H1 (cell line): ENCODE measurements around the gene AGAP1. TPM values are rescaled to one million over a fixed set of nuclear protein-coding genes. Genes with fewer than 3 reads are reported as not detected.

Experiments
- CTCF ChIA-PET: fragments of 300-600 bp; sonication (Branson Sonifier 250); formaldehyde crosslinking; loops from one replicate; lab custom pipeline; 2021; ENCODE audit not compliant: partially characterized antibody; lab: Charles Lee
- POLR2A ChIA-PET: fragments of 300-600 bp; sonication (Branson Sonifier 250); formaldehyde crosslinking; loops from one replicate; lab custom pipeline; 2021; ENCODE audit warnings: inconsistent platforms; ENCODE audit not compliant: partially characterized antibody; lab: Charles Lee
- DNase-seq, 2 experiments: peaks; one replicate each; pipeline versions ENCODE4 v3.0.0 to v3.0.0-alpha.2; 2010 to 2022; ENCODE audit warnings: low spot score in 2 of 2, low read depth in 1 of 2, mixed read lengths in 1 of 2
- FAIRE-seq: peaks from 2 replicates; lab custom pipeline; 2011; peaks lifted over from hg19 to GRCh38; lab: Jason Lieb, UNC
- H2AFZ ChIP-seq: 2 replicates; pipeline ENCODE4 v1.8.1; 2012; ENCODE audit warnings: low read length, inconsistent platforms
- H2AK5ac ChIP-seq: 2 replicates; pipeline ENCODE4 v1.6.1; 2013; ENCODE audit warnings: low read depth, low read length
- H2BK120ac ChIP-seq: replicated peaks from 2 replicates; pipeline ENCODE3; 2013; ENCODE audit warnings: low read depth, low read length, inconsistent platforms
- H2BK12ac ChIP-seq: 2 replicates; pipeline ENCODE4 v1.6.1; 2013; ENCODE audit warnings: low read depth, low read length
- H2BK15ac ChIP-seq: 2 replicates; pipeline ENCODE4 v1.6.1; 2013; ENCODE audit warnings: low read length
- H2BK20ac ChIP-seq: 2 replicates; pipeline ENCODE4 v1.6.1; 2013; ENCODE audit warnings: low read length
- H2BK5ac ChIP-seq: 2 replicates; pipeline ENCODE4 v1.6.1; 2013; ENCODE audit warnings: low read depth, low read length
- H3K14ac ChIP-seq: 2 replicates; pipeline ENCODE4 v1.6.1; 2013; ENCODE audit warnings: inconsistent platforms; ENCODE audit not compliant: insufficient read length
- H3K18ac ChIP-seq: 2 replicates; pipeline ENCODE4 v1.6.1; 2013; ENCODE audit warnings: low read length; ENCODE audit errors: extremely low read depth
- H3K23ac ChIP-seq: 2 replicates; pipeline ENCODE4 v1.6.1; 2013; ENCODE audit warnings: inconsistent platforms; ENCODE audit not compliant: insufficient read length
- H3K23me2 ChIP-seq: 2 replicates; pipeline ENCODE4 v1.6.1; 2013; ENCODE audit warnings: low read depth, low read length
- H3K27ac ChIP-seq: 2 replicates; pipeline ENCODE4 v1.6.1; 2011; ENCODE audit warnings: low read depth, low read length, inconsistent platforms
- H3K27me3 ChIP-seq, 4 experiments: replicated peaks in 1 of 4; 1 replicate in 1 of 4; 2 replicates in 3 of 4; pipeline versions ENCODE4 v1.6.1 to v1.8.1; 2011 to 2013; ENCODE audit warnings: low read length in 3 of 4, mild to moderate bottlenecking in 3 of 4, inconsistent platforms in 2 of 4, mixed read lengths in 2 of 4, moderate library complexity in 1 of 4; ENCODE audit not compliant: control insufficient read depth in 3 of 4, insufficient read depth in 3 of 4; ENCODE audit errors: extremely low read depth in 1 of 4
- H3K36me3 ChIP-seq, 4 experiments: 2 replicates each; pipeline versions ENCODE4 v1.6.1 to v1.8.1; 2011 to 2013; ENCODE audit warnings: mild to moderate bottlenecking in 4 of 4, low read length in 3 of 4, moderate library complexity in 2 of 4, control low read depth in 1 of 4, inconsistent platforms in 1 of 4; ENCODE audit not compliant: insufficient read depth in 4 of 4, control insufficient read depth in 2 of 4
- H3K4ac ChIP-seq: replicated peaks from 2 replicates; pipeline ENCODE3; 2013; ENCODE audit warnings: low read length, low read depth, mixed read lengths, inconsistent platforms; ENCODE audit not compliant: insufficient read length
- H3K4me1 ChIP-seq, 4 experiments: replicated peaks in 1 of 4; 1 replicate in 1 of 4; 2 replicates in 3 of 4; pipeline versions ENCODE4 v1.6.1 to v1.8.1; 2011 to 2013; ENCODE audit warnings: low read length in 3 of 4, inconsistent platforms in 2 of 4, mixed read lengths in 1 of 4; ENCODE audit not compliant: insufficient read depth in 4 of 4, control insufficient read depth in 3 of 4
- H3K4me2 ChIP-seq, 2 experiments: 2 replicates each; pipeline versions ENCODE4 v1.6.1 to v1.8.1; 2011 to 2013; ENCODE audit warnings: low read depth in 2 of 2, low read length in 2 of 2, control low read depth in 1 of 2, inconsistent platforms in 1 of 2, mild to moderate bottlenecking in 1 of 2; ENCODE audit not compliant: insufficient read depth in 1 of 2
- H3K4me3 ChIP-seq, 4 experiments: fragments of 200-600, 300-600 bp in 1 of 4; sonication (generic), shearing (Covaris generic), sonication (Bioruptor Twin) in 1 of 4; 2 replicates each; pipeline versions ENCODE4 v1.5.1 to v1.8.1; 2011 to 2016; ENCODE audit warnings: low read length in 4 of 4, low read depth in 3 of 4, control low read depth in 2 of 4, inconsistent platforms in 2 of 4, mild to moderate bottlenecking in 2 of 4, mixed read lengths in 1 of 4, moderate library complexity in 1 of 4; ENCODE audit not compliant: insufficient read depth in 2 of 4; ENCODE audit errors: extremely low read depth in 1 of 4
- H3K56ac ChIP-seq: replicated peaks from 2 replicates; pipeline ENCODE3; 2013; ENCODE audit warnings: low read depth, mild to moderate bottlenecking, mixed read lengths, low read length, inconsistent platforms; ENCODE audit not compliant: insufficient read length
- H3K79me1 ChIP-seq: 2 replicates; pipeline ENCODE4 v1.6.1; 2013; ENCODE audit warnings: low read depth, low read length, control low read depth
- H3K79me2 ChIP-seq, 2 experiments: 2 replicates each; pipeline versions ENCODE4 v1.6.1 to v1.8.1; 2012 to 2013; ENCODE audit warnings: low read length in 2 of 2, mild to moderate bottlenecking in 2 of 2, inconsistent platforms in 1 of 2; ENCODE audit not compliant: insufficient read depth in 2 of 2, control insufficient read depth in 1 of 2
- H3K9ac ChIP-seq, 4 experiments: replicated peaks in 1 of 4; 1 replicate in 1 of 4; 2 replicates in 3 of 4; pipeline versions ENCODE4 v1.6.1 to v1.8.1; 2011 to 2013; ENCODE audit warnings: low read depth in 3 of 4, low read length in 3 of 4, control low read depth in 2 of 4, mild to moderate bottlenecking in 2 of 4, moderate library complexity in 2 of 4, inconsistent platforms in 1 of 4; ENCODE audit errors: extremely low read depth in 1 of 4
- H3K9me3 ChIP-seq, 2 experiments: 2 replicates each; pipeline versions ENCODE4 v1.6.1 to v1.8.1; 2012 to 2013; ENCODE audit warnings: mild to moderate bottlenecking in 2 of 2, moderate library complexity in 2 of 2, control low read depth in 1 of 2, inconsistent platforms in 1 of 2, low read depth in 1 of 2, low read length in 1 of 2, mixed read lengths in 1 of 2; ENCODE audit not compliant: insufficient read depth in 2 of 2
- H4K20me1 ChIP-seq, 2 experiments: replicated peaks in 1 of 2; 2 replicates each; pipeline versions ENCODE3 to v1.8.1; 2011 to 2013; ENCODE audit warnings: inconsistent platforms in 2 of 2, low read length in 2 of 2, mild to moderate bottlenecking in 1 of 2; ENCODE audit not compliant: insufficient read depth in 2 of 2, control insufficient read depth in 1 of 2
- H4K5ac ChIP-seq: 2 replicates; pipeline ENCODE4 v1.6.1; 2013; ENCODE audit warnings: low read length, low read depth, mixed read lengths, inconsistent platforms; ENCODE audit not compliant: insufficient read length
- H4K8ac ChIP-seq: 2 replicates; pipeline ENCODE4 v1.8.0; 2013; ENCODE audit warnings: mild to moderate bottlenecking, moderate library complexity, low read length, inconsistent platforms; ENCODE audit not compliant: insufficient read depth; ENCODE audit errors: extremely low read depth
- H4K91ac ChIP-seq: replicated peaks from 2 replicates; pipeline ENCODE3; 2013; ENCODE audit warnings: low read length, mixed read lengths, inconsistent platforms; ENCODE audit not compliant: insufficient read length
- CHD1 ChIP-seq: IDR thresholded peaks from 2 replicates; pipeline ENCODE4 v1.6.1; 2012; ENCODE audit warnings: low read depth, low read length, improper control_type of control experiment
- HDAC2 ChIP-seq, 2 experiments: fragments of 300-600 bp in 1 of 2; sonication (generic) in 1 of 2; IDR thresholded peaks; 2 replicates each; pipeline ENCODE4 v1.6.1; 2011 to 2012; ENCODE audit warnings: low read depth in 2 of 2, low read length in 2 of 2, mild to moderate bottlenecking in 2 of 2, moderate library complexity in 2 of 2, borderline replicate concordance in 1 of 2, inconsistent platforms in 1 of 2
- KDM1A ChIP-seq: fragments of 200-600, 300-600 bp; sonication (generic); IDR thresholded peaks from 2 replicates; pipeline ENCODE4 v1.7.1; 2016; ENCODE audit warnings: mild to moderate bottlenecking, low read length, borderline replicate concordance
- NRF1 ChIP-seq: IDR thresholded peaks from 2 replicates; pipeline ENCODE4 v1.6.1; 2011; ENCODE audit warnings: mild to moderate bottlenecking, low read depth, low read length, improper control_type of control experiment
- RNF2 ChIP-seq: fragments of 200-900, 300-1000 bp; sonication (generic); IDR thresholded peaks from 2 replicates; pipeline ENCODE4 v1.7.1; 2016; ENCODE audit warnings: borderline replicate concordance, low read depth, mild to moderate bottlenecking, antibody characterized with exemption, low read length; ENCODE audit not compliant: poor library complexity, severe bottlenecking; ENCODE audit errors: missing control alignments
- RXRA ChIP-seq: IDR thresholded peaks from 2 replicates; pipeline ENCODE4 v1.6.1; 2011; ENCODE audit warnings: low read depth, mild to moderate bottlenecking, low read length, moderate library complexity; ENCODE audit not compliant: insufficient read depth
- SAP30 ChIP-seq: fragments of 300-600 bp; sonication (generic); IDR thresholded peaks from 2 replicates; pipeline ENCODE4 v1.7.1; 2012; ENCODE audit warnings: low read length, moderate library complexity, mild to moderate bottlenecking, inconsistent platforms; ENCODE audit not compliant: insufficient read depth, insufficient replicate concordance
- SIN3A ChIP-seq, 2 experiments: IDR thresholded peaks in 1 of 2; conservative IDR thresholded peaks in 1 of 2; 2 replicates each; pipeline ENCODE4 v1.6.1; 2011 to 2012; ENCODE audit warnings: low read length in 2 of 2, improper control_type of control experiment in 1 of 2, low read depth in 1 of 2, mild to moderate bottlenecking in 1 of 2
- TAF7 ChIP-seq: optimal IDR thresholded peaks from 2 replicates; pipeline ENCODE3; 2011; ENCODE audit warnings: low read depth, mild to moderate bottlenecking, inconsistent platforms, low read length, moderate library complexity, borderline replicate concordance
- YY1 ChIP-seq: IDR thresholded peaks from 2 replicates; pipeline ENCODE4 v1.6.1; 2011; ENCODE audit warnings: low read depth, mild to moderate bottlenecking, low read length
- WGBS, 2 experiments: shearing (Covaris generic) in 1 of 2; methylation state at CpG; one replicate each; pipeline versions ENCODE4 v1.1.6 to v1.1.7; 2013 to 2015; ENCODE audit warnings: low lambda C conversion rate in 2 of 2, mixed read lengths in 2 of 2, inconsistent platforms in 1 of 2, low coverage in 1 of 2, missing lambda C conversion rate in 1 of 2; ENCODE audit not compliant: insufficient replicate concordance in 2 of 2, insufficient coverage in 1 of 2, insufficient read length in 1 of 2; ENCODE audit errors: extremely low coverage in 1 of 2, missing lambda C conversion rate in 1 of 2; 5-methylcytosine and 5-hydroxymethylcytosine counted together
- polyA plus RNA-seq, 7 experiments: library from polyadenylated mRNA; depleted of rRNA in 3 of 7; stranded (reverse) in 5 of 7; unstranded in 2 of 7; fragments of >200 nt in 5 of 7; fragments of 200-250 nt in 2 of 7; gene quantifications; 1 replicate in 5 of 7; 2 replicates in 1 of 7; 4 replicates in 1 of 7; pipeline versions ENCODE4 v1.2.1 to v1.2.3, GENCODE V29; 2011 to 2013; ENCODE audit warnings: missing spikeins in 2 of 7, mixed read lengths in 2 of 7
- total RNA-seq: library from RNA; stranded (reverse); fragmentation: NEBNext Ultra II Directional; extraction: Animal tissue kit (Norgen Biotek cat#: 25700); gene quantifications from 2 replicates; pipeline ENCODE4 v1.2.1, GENCODE V29; 2021
- TF ChIP-seq, protein P1 (sequence below): IDR thresholded peaks from 2 replicates; pipeline ENCODE4 v1.6.1; 2012; ENCODE audit warnings: inconsistent platforms
- TF ChIP-seq, protein P2 (sequence below): IDR thresholded peaks from 2 replicates; pipeline ENCODE4 v1.6.1; 2011; ENCODE audit warnings: low read depth, mild to moderate bottlenecking, low read length; ENCODE audit not compliant: insufficient read depth

The AGAP1 gene
- total and polyA plus RNA-seq, 2 of the 8 experiments (the other 6 are each of a cell fraction or from before 2014, with no cell fraction given) = 18.1 to 39.4 TPM

DNA sequence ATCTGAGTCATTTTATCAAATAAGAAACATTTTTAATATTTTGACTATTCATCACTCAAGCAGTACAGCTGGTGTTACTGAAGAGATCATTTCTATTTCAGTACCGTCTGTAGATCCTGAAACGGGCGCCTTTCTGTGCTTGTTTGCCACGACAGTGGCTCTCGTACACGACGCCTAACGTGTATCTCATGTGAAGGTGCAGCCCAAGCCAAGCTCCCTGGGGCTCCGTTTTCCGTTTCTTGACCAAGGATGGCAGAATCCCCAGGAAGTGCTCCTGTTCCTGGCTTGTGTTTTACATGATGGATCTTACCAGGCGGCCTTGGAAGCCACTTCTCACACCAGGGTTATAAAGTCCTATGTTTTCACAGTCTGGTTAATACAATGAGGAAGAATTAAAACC is 353.7 kb downstream of the AGAP1 start:
- Histone ChIP-seq H3K27me3 (no peaks in the 10 kb centered on the region), H2BK12ac (no peak overlapping the region), H2BK5ac (no peak overlapping the region), H2AK5ac (no peak overlapping the region), H3K9ac (no peak overlapping the region), H2BK15ac (no peak overlapping the region), H2BK20ac (no peak overlapping the region), H3K4me3 (no peak overlapping the region), H3K23me2 (no peaks in the 10 kb centered on the region), H3K9me3 (no peaks in the 10 kb centered on the region), H4K8ac (no peak overlapping the region), H3K23ac (no peak overlapping the region), H3K27ac (no peak overlapping the region), H4K20me1 (peaks cover 2% of the 10 kb centered on the region in 2 experiments), H3K79me2 (no peaks in the 10 kb centered on the region), H2AFZ (no peak overlapping the region), H3K79me1 (no peaks in the 10 kb centered on the region), H2BK120ac (no peak overlapping the region), H3K36me3 (no peaks in the 10 kb centered on the region), H3K4me1 (peaks cover 0 to 7% (median 2%) of the 10 kb centered on the region in 4 experiments; a peak in 5 of 7 replicates), H3K18ac (no peak overlapping the region), H3K4ac (no peak overlapping the region), H3K56ac (no peak overlapping the region), H3K4me2 (no peak overlapping the region), H3K14ac (no peak overlapping the region), H4K91ac (no peak overlapping the region), H4K5ac (no peak overlapping the region)
- WGBS, 2 experiments = 97% methylated on average over 11 of the region's 11 CpGs; no CpG with 5 or more reads in 1 of the 2 experiments
- FAIRE-seq (no peak), DNase-seq (no peak)
- CTCF ChIA-PET = interaction anchor here (1.0 to 3.1 kb wide), 6 partner anchors 12 to 296 kb away, joined by 3 to 7 read pairs (median 3); no protein-coding TSS in a partner anchor
- POLR2A ChIA-PET = no interaction called here
- no peak for TF ChIP-seq RNF2
- no peak for TF ChIP-seq RXRA
- TF ChIP-seq TAF7 = no peak
- TF ChIP-seq, protein P1, sequence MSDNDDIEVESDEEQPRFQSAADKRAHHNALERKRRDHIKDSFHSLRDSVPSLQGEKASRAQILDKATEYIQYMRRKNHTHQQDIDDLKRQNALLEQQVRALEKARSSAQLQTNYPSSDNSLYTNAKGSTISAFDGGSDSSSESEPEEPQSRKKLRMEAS = no peak
- TF ChIP-seq HDAC2 (IDR thresholded peaks at IDR 0.05; ENCODE audit: borderline replicate concordance in 1 of 2, low read depth in 2 of 2, low read length in 2 of 2) = no peak
- TF ChIP-seq KDM1A = no peak
- TF ChIP-seq SIN3A (conservative IDR thresholded peaks at IDR 0.05 in 1 of 2, IDR thresholded peaks at IDR 0.05 in 1 of 2; ENCODE audit: low read depth in 1 of 2, low read length in 2 of 2) = no peak
- TF ChIP-seq YY1 = no peak
- TF ChIP-seq, protein P2, sequence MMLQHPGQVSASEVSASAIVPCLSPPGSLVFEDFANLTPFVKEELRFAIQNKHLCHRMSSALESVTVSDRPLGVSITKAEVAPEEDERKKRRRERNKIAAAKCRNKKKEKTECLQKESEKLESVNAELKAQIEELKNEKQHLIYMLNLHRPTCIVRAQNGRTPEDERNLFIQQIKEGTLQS = no peak
- no peak for TF ChIP-seq CHD1
- no peak for TF ChIP-seq SAP30
- no peak for TF ChIP-seq NRF1
